Measurements from ENCODE around the gene EBLN2. TPM values are rescaled to one million over a fixed set of nuclear protein-coding genes. Genes with fewer than 3 reads are reported as not detected.

The EBLN2 gene
- total and polyA plus RNA-seq, 9 donors = 1.1 to 16.4 (median 5.1) TPM

DNA sequence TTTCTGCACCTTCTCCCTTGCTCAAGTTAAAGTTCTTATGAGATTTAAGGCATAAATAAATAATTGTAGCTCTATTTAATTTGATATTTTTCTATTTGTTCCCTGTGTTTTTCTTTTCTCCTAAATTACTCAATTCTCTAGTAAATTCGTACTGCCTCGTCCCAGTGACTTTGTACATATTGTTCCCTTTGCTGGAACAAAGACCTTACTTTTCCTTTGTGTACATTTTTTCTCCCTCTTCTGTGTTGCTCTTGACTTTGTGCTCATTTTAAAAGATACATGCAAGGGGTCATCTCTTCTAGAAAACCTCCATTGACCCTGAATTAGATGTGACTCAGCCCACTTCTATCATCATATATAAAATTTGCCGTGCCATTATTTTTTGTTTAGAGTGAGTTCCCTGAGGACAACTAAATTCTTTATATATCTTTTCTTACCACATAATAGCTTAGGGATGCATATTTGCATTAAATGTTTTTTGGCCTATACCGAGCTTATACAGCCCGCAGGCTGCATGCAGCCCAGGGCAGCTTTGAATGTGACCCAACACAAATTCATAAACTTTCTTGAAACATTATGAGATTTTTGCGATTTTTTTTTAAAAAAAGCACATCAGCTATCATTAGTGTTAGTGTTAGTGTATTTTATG is 35.2 kb upstream of the EBLN2 start:
- WGBS, 3 donors = 60 to 76% (median 75%) methylated on average over 6 of the region's 6 CpGs
- H3K4me1 ChIP-seq (ENCODE audit: insufficient read depth) = peaks cover 11% of the 10 kb centered on the region
- no peak overlapping the region for H3K27ac ChIP-seq
- no peak overlapping the region for H3K4me3 ChIP-seq
- peaks cover 3% of the 10 kb centered on the region for H3K27me3 ChIP-seq
- DNase-seq = no peak
- H3K36me3 ChIP-seq = no peaks in the 10 kb centered on the region
- intact Hi-C loops (cut with DNase I) = no loop called here
- no peaks in the 10 kb centered on the region for H3K9me3 ChIP-seq
- TF ChIP-seq EP300 (IDR thresholded peaks at IDR 0.05) (no peak), POLR2A (IDR thresholded peaks at IDR 0.05) (no peak)
- TF ChIP-seq, protein P1, sequence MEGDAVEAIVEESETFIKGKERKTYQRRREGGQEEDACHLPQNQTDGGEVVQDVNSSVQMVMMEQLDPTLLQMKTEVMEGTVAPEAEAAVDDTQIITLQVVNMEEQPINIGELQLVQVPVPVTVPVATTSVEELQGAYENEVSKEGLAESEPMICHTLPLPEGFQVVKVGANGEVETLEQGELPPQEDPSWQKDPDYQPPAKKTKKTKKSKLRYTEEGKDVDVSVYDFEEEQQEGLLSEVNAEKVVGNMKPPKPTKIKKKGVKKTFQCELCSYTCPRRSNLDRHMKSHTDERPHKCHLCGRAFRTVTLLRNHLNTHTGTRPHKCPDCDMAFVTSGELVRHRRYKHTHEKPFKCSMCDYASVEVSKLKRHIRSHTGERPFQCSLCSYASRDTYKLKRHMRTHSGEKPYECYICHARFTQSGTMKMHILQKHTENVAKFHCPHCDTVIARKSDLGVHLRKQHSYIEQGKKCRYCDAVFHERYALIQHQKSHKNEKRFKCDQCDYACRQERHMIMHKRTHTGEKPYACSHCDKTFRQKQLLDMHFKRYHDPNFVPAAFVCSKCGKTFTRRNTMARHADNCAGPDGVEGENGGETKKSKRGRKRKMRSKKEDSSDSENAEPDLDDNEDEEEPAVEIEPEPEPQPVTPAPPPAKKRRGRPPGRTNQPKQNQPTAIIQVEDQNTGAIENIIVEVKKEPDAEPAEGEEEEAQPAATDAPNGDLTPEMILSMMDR (IDR thresholded peaks at IDR 0.05) = no peak

DNA sequence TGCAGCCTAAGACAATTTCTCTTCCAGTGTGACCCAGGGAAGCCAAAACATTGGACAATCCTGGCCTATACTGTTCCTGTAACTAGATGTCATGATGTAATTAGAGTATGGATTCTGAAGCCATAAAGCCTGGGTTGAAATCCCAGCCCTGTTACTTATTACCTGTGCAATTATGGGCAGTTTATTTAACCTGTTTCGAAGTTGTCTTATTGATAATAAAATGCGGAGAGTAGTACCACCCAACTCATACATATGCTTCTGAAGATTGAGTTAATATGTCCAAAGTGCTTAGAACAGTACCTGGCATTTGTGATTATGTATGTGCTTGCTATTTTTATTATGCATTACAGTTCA is 34.7 kb upstream of the EBLN2 start:
- no peak overlapping the region for H3K27ac ChIP-seq
- no peaks in the 10 kb centered on the region for H3K36me3 ChIP-seq
- intact Hi-C loops (cut with DNase I) = no loop called here
- no peaks in the 10 kb centered on the region for H3K9me3 ChIP-seq
- H3K4me3 ChIP-seq = no peak overlapping the region
- peaks cover 3% of the 10 kb centered on the region for H3K27me3 ChIP-seq
- 49 to 98% (median 50%) methylated on average over 2 of the region's 2 CpGs for WGBS, 3 donors
- DNase-seq = no peak
- TF ChIP-seq POLR2A (IDR thresholded peaks at IDR 0.05) (no peak), EP300 (IDR thresholded peaks at IDR 0.05) (no peak)
- TF ChIP-seq, protein P1 (IDR thresholded peaks at IDR 0.05) = no peak
- peaks cover 11% of the 10 kb centered on the region for H3K4me1 ChIP-seq (ENCODE audit: insufficient read depth)

DNA sequence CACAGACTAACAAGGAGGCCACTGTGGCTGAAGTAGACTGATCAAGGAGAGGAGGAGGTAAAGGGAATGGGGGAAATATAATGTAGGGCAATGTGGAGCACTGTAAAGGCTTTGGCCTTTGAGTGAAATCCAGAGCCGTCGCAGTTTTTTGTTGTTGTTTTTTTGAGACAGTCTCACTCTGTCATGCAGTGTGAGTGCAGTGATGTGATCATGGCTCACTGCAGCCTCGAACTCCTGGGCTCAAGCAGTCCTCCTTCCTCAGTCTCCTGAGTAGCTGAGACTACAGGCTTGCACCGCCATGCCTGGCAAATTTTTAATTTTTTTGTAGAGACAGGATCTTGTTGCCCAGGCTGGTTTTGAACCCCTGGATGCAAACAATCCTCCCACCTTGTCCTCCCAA is 32.7 kb upstream of the EBLN2 start:
- WGBS, 3 donors = 62 to 86% (median 67%) methylated on average over 4 of the region's 4 CpGs
- no peak for DNase-seq
- intact Hi-C loops (cut with DNase I) = no loop called here
- Histone ChIP-seq H3K36me3 (no peaks in the 10 kb centered on the region), H3K4me1 (ENCODE audit: insufficient read depth) (peaks cover 11% of the 10 kb centered on the region), H3K4me3 (no peak overlapping the region), H3K27me3 (peaks cover 3% of the 10 kb centered on the region), H3K9me3 (no peaks in the 10 kb centered on the region), H3K27ac (no peak overlapping the region)
- TF ChIP-seq, protein P1 (IDR thresholded peaks at IDR 0.05) = no peak
- TF ChIP-seq POLR2A (IDR thresholded peaks at IDR 0.05) (no peak), EP300 (IDR thresholded peaks at IDR 0.05) (no peak)

DNA sequence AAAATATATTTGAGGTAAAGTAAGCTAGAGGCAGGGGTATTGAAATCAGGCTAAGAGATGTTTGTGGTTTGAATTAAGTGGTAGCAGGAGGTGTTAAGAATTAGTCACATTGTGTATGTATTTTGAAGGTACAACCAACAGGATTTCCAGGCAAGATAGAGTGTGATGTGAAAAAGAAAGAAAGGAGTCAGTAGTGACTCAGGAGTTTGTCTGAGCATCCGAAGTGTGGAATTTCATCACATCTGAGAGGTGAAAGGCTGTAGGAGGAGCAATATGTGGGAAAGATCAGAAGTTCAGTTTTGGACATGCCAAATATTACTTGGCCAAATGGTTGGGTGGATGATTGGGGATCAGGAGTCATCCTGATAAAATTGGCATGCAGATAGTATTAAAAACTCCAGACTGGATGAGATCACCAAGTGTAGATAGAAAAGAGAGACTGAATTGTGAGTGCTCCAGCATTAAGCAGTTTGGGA is 32.1 kb upstream of the EBLN2 start:
- no peak for DNase-seq
- no peaks in the 10 kb centered on the region for H3K27me3 ChIP-seq
- 16 to 24% (median 16%) methylated on average over 1 of the region's 1 CpG for WGBS, 3 donors
- H3K27ac ChIP-seq = no peak overlapping the region
- H3K9me3 ChIP-seq = no peaks in the 10 kb centered on the region
- H3K4me3 ChIP-seq = no peak overlapping the region
- H3K4me1 ChIP-seq (ENCODE audit: insufficient read depth) = peaks cover 11% of the 10 kb centered on the region
- H3K36me3 ChIP-seq = no peaks in the 10 kb centered on the region
- TF ChIP-seq, protein P1 (IDR thresholded peaks at IDR 0.05) = no peak
- TF ChIP-seq EP300 (IDR thresholded peaks at IDR 0.05) = no peak
- TF ChIP-seq POLR2A (IDR thresholded peaks at IDR 0.05) = no peak
- intact Hi-C loops (cut with DNase I) = no loop called here

Data from ovary (tissue), 9 donors.